ENCODE results near the gene TTLL8. TPM values are rescaled to one million over a fixed set of nuclear protein-coding genes. Genes with fewer than 3 reads are reported as not detected.
A peak's percentile ranks its signal among the peaks of the same experiment; 100 is the strongest.

Gene TTLL8
- total RNA-seq, 1 donor from 2014 or later = not detected

- ATAC-seq = no peak
- intact Hi-C loops (cut with DNase I) = loop anchor here (5.0 to 10.0 kb wide), 2 partner anchors 39 to 267 kb away; no protein-coding TSS in a partner anchor
- peak; percentile 68 for DNase-seq (ENCODE audit: missing footprints)
Measured at GRCh38 chr22:50031189-50032091, 26.7 kb downstream of the TTLL8 start.

- intact Hi-C loops (cut with DNase I) = loop anchor here (1.0 to 10.0 kb wide), 3 partner anchors 38 to 266 kb away; no protein-coding TSS in a partner anchor
- ATAC-seq (peak; percentile 83), DNase-seq (ENCODE audit: missing footprints) (peak; percentile 90)
Measured at GRCh38 chr22:50030297-50031188, 27.6 kb downstream of the TTLL8 start.

GRCh38 chr22:50027639-50028537 is 30.2 kb downstream of the TTLL8 start:
- intact Hi-C loops (cut with DNase I) = no loop called here
- DNase-seq (ENCODE audit: missing footprints) (no peak), ATAC-seq (no peak)

GRCh38 chr22:50025993-50026392 is 32.1 kb downstream of the TTLL8 start:
- DNase-seq (ENCODE audit: missing footprints) (no peak), ATAC-seq (no peak)
- intact Hi-C loops (cut with DNase I) = no loop called here

- ATAC-seq (no peak), DNase-seq (ENCODE audit: missing footprints) (no peak)
- intact Hi-C loops (cut with DNase I) = no loop called here
Measured at GRCh38 chr22:50022171-50022819, 35.8 kb downstream of the TTLL8 start.

GRCh38 chr22:50020606-50021005 is 37.5 kb downstream of the TTLL8 start:
- ATAC-seq (no peak), DNase-seq (ENCODE audit: missing footprints) (no peak)
- intact Hi-C loops (cut with DNase I) = no loop called here

- DNase-seq (ENCODE audit: missing footprints) = no peak
- no peak for ATAC-seq
- intact Hi-C loops (cut with DNase I) = no loop called here
Measured at GRCh38 chr22:50019316-50019715, 38.8 kb downstream of the TTLL8 start.

- intact Hi-C loops (cut with DNase I) = no loop called here
- no peak for ATAC-seq
- DNase-seq (ENCODE audit: missing footprints) = no peak
Measured at GRCh38 chr22:50018608-50019285, 39.4 kb downstream of the TTLL8 start.

GRCh38 chr22:50017701-50018224 is 40.3 kb downstream of the TTLL8 start:
- ATAC-seq (no peak), DNase-seq (ENCODE audit: missing footprints) (no peak)
- intact Hi-C loops (cut with DNase I) = no loop called here

- DNase-seq (ENCODE audit: missing footprints) (no peak), ATAC-seq (no peak)
- intact Hi-C loops (cut with DNase I) = no loop called here
Measured at GRCh38 chr22:50016988-50017700, 41.0 kb downstream of the TTLL8 start.

GRCh38 chr22:50016308-50016987 is 41.6 kb downstream of the TTLL8 start:
- ATAC-seq (no peak), DNase-seq (ENCODE audit: missing footprints) (no peak)
- intact Hi-C loops (cut with DNase I) = no loop called here

GRCh38 chr22:50015451-50016307 is 42.4 kb downstream of the TTLL8 start:
- intact Hi-C loops (cut with DNase I) = no loop called here
- DNase-seq (ENCODE audit: missing footprints) (no peak), ATAC-seq (no peak)

GRCh38 chr22:50014655-50015401 is 43.3 kb downstream of the TTLL8 start:
- intact Hi-C loops (cut with DNase I) = no loop called here
- ATAC-seq (no peak), DNase-seq (ENCODE audit: missing footprints) (no peak)

GRCh38 chr22:50014053-50014501 is 44.0 kb downstream of the TTLL8 start:
- ATAC-seq = no peak
- intact Hi-C loops (cut with DNase I) = no loop called here
- no peak for DNase-seq (ENCODE audit: missing footprints)

Measured in Right ventricle myocardium inferior (tissue), 1 donor.